Measurements from ENCODE around the gene NPAS2.

DNA sequence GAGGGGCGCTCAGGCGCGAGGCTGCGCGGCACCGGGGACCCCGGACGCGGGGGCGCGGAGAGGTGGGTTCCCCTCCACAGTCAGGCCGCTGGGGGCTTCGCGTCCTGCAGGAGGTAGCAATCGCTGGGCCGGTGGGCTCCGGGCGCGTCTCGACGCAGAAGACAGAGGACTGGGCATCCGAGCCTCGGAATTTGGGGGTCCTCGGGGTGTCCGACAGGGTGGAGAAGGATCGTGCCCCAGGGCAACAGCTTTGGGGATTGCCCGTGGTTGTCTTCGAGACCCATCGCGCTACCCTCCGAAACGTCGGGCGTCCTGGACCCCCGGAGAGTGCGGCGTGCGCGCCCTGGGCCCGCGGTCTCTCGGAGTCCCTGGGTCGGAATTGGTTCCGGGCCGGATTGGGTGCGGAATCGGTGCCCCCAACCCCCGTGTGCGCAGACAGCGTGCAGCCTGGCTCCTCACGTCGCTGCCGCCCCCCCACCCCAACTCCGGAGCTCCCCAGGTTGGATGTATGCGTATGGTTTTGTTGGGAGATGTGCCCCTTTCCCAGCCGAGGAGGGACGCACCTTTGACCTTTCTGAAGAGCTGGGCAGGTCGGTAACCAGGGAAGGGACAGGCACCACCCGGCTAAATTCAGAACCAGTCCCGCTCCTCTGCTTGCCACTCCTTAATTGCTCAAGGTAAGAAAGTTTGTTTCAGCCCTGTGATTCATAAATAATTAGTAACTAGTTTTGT is 750 bp downstream of the NPAS2 start:
- TF ChIP-seq, protein P1, sequence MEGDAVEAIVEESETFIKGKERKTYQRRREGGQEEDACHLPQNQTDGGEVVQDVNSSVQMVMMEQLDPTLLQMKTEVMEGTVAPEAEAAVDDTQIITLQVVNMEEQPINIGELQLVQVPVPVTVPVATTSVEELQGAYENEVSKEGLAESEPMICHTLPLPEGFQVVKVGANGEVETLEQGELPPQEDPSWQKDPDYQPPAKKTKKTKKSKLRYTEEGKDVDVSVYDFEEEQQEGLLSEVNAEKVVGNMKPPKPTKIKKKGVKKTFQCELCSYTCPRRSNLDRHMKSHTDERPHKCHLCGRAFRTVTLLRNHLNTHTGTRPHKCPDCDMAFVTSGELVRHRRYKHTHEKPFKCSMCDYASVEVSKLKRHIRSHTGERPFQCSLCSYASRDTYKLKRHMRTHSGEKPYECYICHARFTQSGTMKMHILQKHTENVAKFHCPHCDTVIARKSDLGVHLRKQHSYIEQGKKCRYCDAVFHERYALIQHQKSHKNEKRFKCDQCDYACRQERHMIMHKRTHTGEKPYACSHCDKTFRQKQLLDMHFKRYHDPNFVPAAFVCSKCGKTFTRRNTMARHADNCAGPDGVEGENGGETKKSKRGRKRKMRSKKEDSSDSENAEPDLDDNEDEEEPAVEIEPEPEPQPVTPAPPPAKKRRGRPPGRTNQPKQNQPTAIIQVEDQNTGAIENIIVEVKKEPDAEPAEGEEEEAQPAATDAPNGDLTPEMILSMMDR (optimal IDR thresholded peaks at IDR 0.05 in 1 of 3, IDR thresholded peaks at IDR 0.05 in 1 of 3, conservative IDR thresholded peaks at IDR 0.05 in 1 of 3; ENCODE audit: extremely low read depth in 1 of 3, insufficient read depth in 2 of 3, low read length in 3 of 3) = no peak
- TF ChIP-seq EZH2 (IDR thresholded peaks at IDR 0.05; ENCODE audit: low read length) = no peak

Data from keratinocyte (primary cell).